H54 (cell line): ENCODE data around the gene PI4KA.

Experiments used
- DNase-seq: peaks from one replicate; pipeline ENCODE4 v3.0.0; 2011; ENCODE audit warnings: low spot score, mixed read lengths; ENCODE audit not compliant: insufficient read length
- FAIRE-seq: peaks from 3 replicates; lab custom pipeline; 2011; peaks lifted over from hg19 to GRCh38; lab: Jason Lieb, UNC
- POLR2A ChIP-seq: IDR thresholded peaks from 2 replicates; pipeline ENCODE4 v1.6.1; 2011; ENCODE audit warnings: low read depth, mild to moderate bottlenecking, low read length

PI4KA gene

GRCh38 chr22:20889025-20889704 is 30.6 kb upstream of the PI4KA start:
- FAIRE-seq: no peak
- TF ChIP-seq POLR2A: no peak
- no peak for DNase-seq

GRCh38 chr22:20887375-20887774 is 28.8 kb upstream of the PI4KA start:
- FAIRE-seq: no peak
- no peak for DNase-seq
- no peak for TF ChIP-seq POLR2A

GRCh38 chr22:20885557-20886323 is 27.1 kb upstream of the PI4KA start:
- DNase-seq (peak; percentile 73), FAIRE-seq (peak; percentile 72)
- TF ChIP-seq POLR2A: no peak

- no peak for FAIRE-seq
- DNase-seq: no peak
- TF ChIP-seq POLR2A: no peak
Observed at GRCh38 chr22:20885017-20885556, 26.5 kb upstream of the PI4KA start.

DNA sequence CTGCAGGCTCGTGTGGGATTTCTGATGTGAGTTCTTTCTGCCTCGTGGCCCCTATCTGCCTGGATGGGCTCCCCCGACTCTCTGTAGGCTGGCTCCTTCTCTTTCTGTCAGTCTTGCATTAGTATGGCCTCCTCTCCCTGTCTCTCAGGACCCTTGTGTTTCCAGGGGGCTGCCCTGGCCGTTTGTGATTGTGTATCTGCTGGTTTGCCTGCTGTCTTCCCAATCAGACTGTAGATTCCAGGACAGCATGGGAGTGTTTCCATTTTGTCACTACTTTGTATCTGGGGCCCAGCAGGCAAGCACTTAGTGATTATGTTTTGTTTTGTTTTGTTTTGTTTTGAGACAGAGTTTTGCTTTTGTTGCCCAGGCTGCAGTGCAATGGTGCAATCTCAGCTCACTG is 25.8 kb upstream of the PI4KA start:
- DNase-seq (no peak), FAIRE-seq (no peak)
- no peak for TF ChIP-seq POLR2A

DNA sequence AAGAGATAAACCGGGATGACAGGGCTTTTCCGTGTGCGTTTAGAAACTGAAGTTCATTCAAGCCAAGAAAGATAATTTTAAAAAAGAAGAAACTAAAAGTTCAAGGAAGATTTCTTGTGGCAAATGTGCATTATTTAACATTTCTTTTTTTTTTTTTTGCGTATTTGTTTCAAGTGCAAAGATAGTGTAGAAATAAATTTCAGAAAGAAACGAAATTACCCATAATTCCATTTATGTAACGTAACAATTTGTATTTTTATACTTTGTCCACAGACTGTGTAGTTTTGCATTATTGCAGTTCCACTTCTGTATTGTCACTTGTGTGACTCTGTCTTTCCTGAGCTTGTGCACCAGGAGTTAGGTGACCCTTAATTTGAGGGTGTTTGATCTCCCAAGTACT is 24.2 kb upstream of the PI4KA start:
- FAIRE-seq (no peak), DNase-seq (no peak)
- TF ChIP-seq POLR2A: no peak

DNA sequence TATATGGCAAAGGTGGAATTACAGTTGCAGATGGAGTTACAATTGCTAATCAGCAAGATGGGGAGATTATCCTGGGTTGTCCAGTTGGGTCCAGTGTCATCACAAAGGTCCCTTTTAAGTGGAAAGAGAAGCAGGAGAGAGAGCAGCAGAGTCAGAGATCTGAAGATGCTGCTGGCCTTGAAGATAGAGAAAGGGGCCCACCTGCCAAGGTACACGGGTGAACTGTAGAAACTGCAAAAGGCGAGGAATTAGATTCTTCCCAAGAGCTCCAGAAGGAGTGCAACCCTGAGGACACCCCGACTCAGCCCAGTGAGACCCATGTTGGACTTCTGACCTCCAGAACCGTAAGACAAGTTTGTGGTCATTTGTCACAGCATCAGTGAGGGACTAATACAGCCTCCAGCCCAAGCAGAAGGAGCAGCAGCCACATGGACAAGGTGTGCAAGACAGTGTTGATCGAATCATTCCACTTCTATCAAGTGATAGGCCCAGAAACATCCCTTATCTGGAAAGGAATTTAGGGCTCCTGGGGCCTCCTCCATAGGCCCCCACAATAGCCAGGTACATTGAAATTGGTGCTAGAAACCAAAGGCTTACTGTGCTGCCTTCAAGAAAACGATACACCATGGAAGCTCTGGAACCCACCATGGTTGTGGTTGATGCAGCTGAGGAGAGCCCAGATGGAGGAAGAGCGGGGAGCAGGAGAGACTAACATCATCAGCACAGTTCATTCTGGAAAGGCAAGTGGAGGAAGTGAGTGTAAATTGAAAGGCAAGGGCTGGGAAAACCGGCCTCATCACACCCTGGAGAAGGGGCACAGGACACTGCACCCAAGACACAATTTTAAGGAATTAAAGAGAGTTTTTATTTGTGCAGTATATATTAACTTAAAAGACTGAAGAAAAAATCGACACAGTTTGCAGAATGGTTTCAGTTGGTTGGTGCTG is 23.5 kb upstream of the PI4KA start:
- DNase-seq (no peak), FAIRE-seq (no peak)
- TF ChIP-seq POLR2A: no peak

DNA sequence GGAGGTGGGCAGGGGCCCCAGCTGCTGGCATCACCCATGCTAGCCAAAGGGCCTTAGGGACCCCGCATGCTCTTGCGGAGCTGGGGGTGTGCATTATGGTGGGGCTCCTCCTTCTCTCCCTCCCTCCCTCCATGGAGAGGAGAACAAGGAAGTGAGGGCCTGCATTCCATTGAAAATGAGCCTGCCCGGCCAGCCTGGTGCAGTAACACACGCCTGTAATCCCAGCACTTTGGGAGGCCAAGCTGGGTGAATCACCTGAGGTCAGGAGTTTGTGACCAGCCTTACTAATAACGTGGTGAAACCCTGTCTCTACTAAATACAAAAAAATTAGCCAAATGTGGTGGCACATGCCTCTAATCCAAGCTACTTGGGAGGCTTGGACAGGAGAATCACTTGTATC is 22.6 kb upstream of the PI4KA start:
- FAIRE-seq (no peak), DNase-seq (no peak)
- TF ChIP-seq POLR2A: no peak

DNA sequence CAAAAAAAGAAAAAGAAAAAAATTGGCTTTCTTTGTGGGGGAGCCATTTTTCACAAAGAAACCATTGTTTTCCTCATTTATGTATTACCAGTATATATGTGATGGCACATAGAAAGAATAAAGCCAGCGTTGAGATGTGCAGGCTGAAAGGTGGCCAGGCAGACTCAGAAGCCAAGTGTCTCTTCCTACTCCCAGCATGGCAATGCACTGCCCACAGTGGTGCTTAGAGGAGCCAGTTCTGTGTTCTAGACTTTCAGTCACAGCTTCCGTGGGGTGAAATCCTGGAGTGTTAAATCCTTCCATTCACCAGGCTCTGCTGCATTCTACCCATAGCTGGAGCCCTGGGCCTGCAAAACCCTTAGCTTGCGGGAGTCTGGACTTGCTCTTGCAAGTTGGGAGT is 19.1 kb upstream of the PI4KA start:
- no peak for TF ChIP-seq POLR2A
- no peak for FAIRE-seq
- no peak for DNase-seq

DNA sequence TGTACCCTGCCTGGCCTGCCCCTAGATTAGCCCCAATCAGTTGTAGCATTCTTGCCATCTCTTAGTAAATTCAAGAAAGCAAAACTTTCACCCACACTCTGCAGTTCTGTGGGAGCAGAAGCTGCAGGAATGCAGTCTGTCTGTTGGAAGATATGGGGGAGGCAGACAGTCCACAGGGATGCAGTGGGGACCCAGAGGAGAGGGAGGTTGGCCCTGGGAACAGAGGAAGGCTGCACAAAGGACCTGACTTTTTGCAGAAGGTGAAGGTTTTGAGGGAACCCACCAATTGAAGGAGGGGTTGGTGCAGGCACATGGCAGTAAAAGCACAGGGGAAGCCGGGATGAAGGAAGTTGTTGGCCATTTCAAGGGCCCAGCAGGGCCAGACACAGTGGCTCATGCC is 16.7 kb upstream of the PI4KA start:
- FAIRE-seq (no peak), DNase-seq (no peak)
- TF ChIP-seq POLR2A: no peak

DNA sequence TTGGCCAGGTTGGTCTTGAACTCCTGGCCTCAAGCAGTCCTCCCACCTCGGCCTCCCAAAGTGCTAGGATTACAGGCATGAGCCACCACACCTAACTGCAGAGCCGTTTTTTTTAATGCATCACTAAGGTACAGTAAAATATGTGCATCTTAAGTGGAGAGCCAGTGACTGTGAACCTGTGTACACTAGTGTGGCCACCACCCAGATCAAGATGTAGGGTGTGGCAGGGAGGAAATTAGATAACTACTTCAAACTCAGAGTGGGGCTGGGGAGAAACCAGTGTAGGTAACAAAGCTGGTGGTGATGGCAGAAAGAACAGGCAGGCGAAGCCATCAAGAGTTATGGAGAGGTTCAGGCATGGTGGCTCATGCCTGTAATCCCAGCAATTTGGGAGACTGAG is 14.6 kb upstream of the PI4KA start:
- no peak for FAIRE-seq
- no peak for DNase-seq
- no peak for TF ChIP-seq POLR2A

- DNase-seq: no peak
- no peak for TF ChIP-seq POLR2A
- FAIRE-seq: no peak
Observed at GRCh38 chr22:20869234-20869633, 10.6 kb upstream of the PI4KA start.
